Liver (tissue), 9 donors: ENCODE measurements around the gene HOXB2. TPM values are rescaled to one million over a fixed set of nuclear protein-coding genes. Genes with fewer than 3 reads are reported as not detected.

ENCODE experiments used
- DNase-seq: peaks from one replicate; pipeline ENCODE4 v3.0.0-alpha.2; 2017; ENCODE audit warnings: low spot score
- H3K27ac ChIP-seq, 2 donors: one replicate each; pipeline ENCODE4 v1.7.0; 2013; ENCODE audit warnings: inconsistent platforms in 2 of 2, low read length in 2 of 2, control low read depth in 1 of 2, low read depth in 1 of 2, mild to moderate bottlenecking in 1 of 2
- H3K27me3 ChIP-seq, 4 donors: one replicate each; pipeline versions ENCODE4 v1.6.1 to v1.7.0; 2013; ENCODE audit warnings: low read length in 3 of 4, inconsistent platforms in 1 of 4, mild to moderate bottlenecking in 1 of 4, moderate library complexity in 1 of 4; ENCODE audit not compliant: control insufficient read depth in 4 of 4, insufficient read depth in 4 of 4
- H3K36me3 ChIP-seq, 4 donors: one replicate each; pipeline versions ENCODE4 v1.6.1 to v1.7.0; 2013; ENCODE audit warnings: low read length in 3 of 4, mild to moderate bottlenecking in 3 of 4, low read depth in 1 of 4, moderate library complexity in 1 of 4; ENCODE audit not compliant: control insufficient read depth in 4 of 4, insufficient read depth in 3 of 4
- H3K4me1 ChIP-seq, 4 donors: one replicate each; pipeline versions ENCODE4 v1.6.1 to v1.7.0; 2013; ENCODE audit warnings: low read length in 3 of 4, mild to moderate bottlenecking in 3 of 4, moderate library complexity in 1 of 4; ENCODE audit not compliant: control insufficient read depth in 4 of 4, insufficient read depth in 4 of 4
- H3K4me3 ChIP-seq, 3 donors: one replicate each; pipeline versions ENCODE4 v1.6.1 to v1.7.0; 2013; ENCODE audit warnings: low read length in 3 of 3, control low read depth in 1 of 3, low read depth in 1 of 3, mild to moderate bottlenecking in 1 of 3
- H3K9ac ChIP-seq, 2 donors: one replicate each; pipeline ENCODE4 v1.7.0; 2013; ENCODE audit warnings: low read length in 2 of 2, mild to moderate bottlenecking in 2 of 2, moderate library complexity in 2 of 2, control low read depth in 1 of 2, low read depth in 1 of 2
- H3K9me3 ChIP-seq, 4 donors: one replicate each; pipeline versions ENCODE4 v1.6.1 to v1.7.0; 2013; ENCODE audit warnings: low read length in 3 of 4; ENCODE audit not compliant: control insufficient read depth in 4 of 4
- EGR1 ChIP-seq, 2 donors: IDR thresholded peaks; 2 replicates each; pipeline ENCODE4 v1.6.1; 2016 to 2018; ENCODE audit warnings: antibody characterized with exemption in 2 of 2, low read depth in 2 of 2
- FOXA2 ChIP-seq: IDR thresholded peaks from 2 replicates; pipeline ENCODE4 v1.6.1; 2016; ENCODE audit warnings: antibody characterized with exemption
- GABPA ChIP-seq, 2 donors: IDR thresholded peaks in 1 of 2; conservative IDR thresholded peaks in 1 of 2; 2 replicates each; pipeline ENCODE4 v1.6.1; 2016; ENCODE audit warnings: antibody characterized with exemption in 2 of 2, mild to moderate bottlenecking in 1 of 2, moderate library complexity in 1 of 2
- HNF4G ChIP-seq: IDR thresholded peaks from 2 replicates; pipeline ENCODE4 v1.6.1; 2016; ENCODE audit warnings: antibody characterized with exemption
- RXRA ChIP-seq, 2 donors: IDR thresholded peaks; 2 replicates each; pipeline ENCODE4 v1.6.1; 2017 to 2018; ENCODE audit warnings: antibody characterized with exemption in 2 of 2, mild to moderate bottlenecking in 1 of 2
- SP1 ChIP-seq: IDR thresholded peaks from 2 replicates; pipeline ENCODE4 v1.6.1; 2018; ENCODE audit warnings: antibody characterized with exemption, mild to moderate bottlenecking
- TAF1 ChIP-seq: conservative IDR thresholded peaks from 2 replicates; pipeline ENCODE4 v1.6.1; 2016; ENCODE audit warnings: antibody characterized with exemption, mild to moderate bottlenecking
- WGBS: extraction: QIAGEN DNeasy Blood & Tissue Kit; methylation state at CpG from one replicate; pipeline ENCODE4 v1.1.7; 2013; 5-methylcytosine and 5-hydroxymethylcytosine counted together
- polyA plus RNA-seq, 2 donors: library from polyadenylated mRNA; stranded (reverse) in 1 of 2; unstranded in 1 of 2; fragments of 200-250 nt in 1 of 2; fragments of >200 nt in 1 of 2; fragmentation: Nextera tagmentation in 1 of 2; extraction: Ambion mirVana in 1 of 2; gene quantifications; one replicate each; pipeline versions ENCODE4 v1.2.1 to v1.2.3, GENCODE V29; 2013 to 2015
- total RNA-seq, 2 donors: library from RNA; depleted of rRNA; stranded (reverse); fragments of >200 nt; gene quantifications; one replicate each; pipeline ENCODE4 v1.2.3, GENCODE V29; 2014
- TF ChIP-seq, protein P1 (sequence below): IDR thresholded peaks from 2 replicates; pipeline ENCODE4 v1.6.1; 2016; ENCODE audit warnings: antibody characterized with exemption
- TF ChIP-seq, protein P2 (sequence below): IDR thresholded peaks from 2 replicates; pipeline ENCODE4 v1.6.1; 2016; ENCODE audit warnings: antibody characterized with exemption
- TF ChIP-seq, protein P3 (sequence below): fragments of 150-350 bp; IDR thresholded peaks from 2 replicates; pipeline ENCODE4 v1.5.1; 2017; ENCODE audit warnings: improper control_type of control experiment, low read depth, low read length; ENCODE audit not compliant: missing input control
- donor health status: healthy.
- donor health status: healthy.
- donor health status: healthy.
- donor health status: healthy.
- donor health status: healthy.

The HOXB2 gene
- total and polyA plus RNA-seq, 4 donors = 0.67 to 2.5 (median 1.8) TPM

- Histone ChIP-seq H3K9ac (no peak overlapping the region), H3K36me3 (no peaks in the 10 kb centered on the region), H3K27me3 (peaks cover 0 to 32% (median 11%) of the 10 kb centered on the region in 4 donors), H3K4me3 (no peak overlapping the region), H3K9me3 (no peaks in the 10 kb centered on the region), H3K4me1 (peaks cover 0 to 3% (median 0%) of the 10 kb centered on the region in 4 donors), H3K27ac (peak overlapping the region; percentile 15 to 54)
- TF ChIP-seq RXRA (IDR thresholded peaks at IDR 0.05) (no peak), SP1 (no peak), HNF4G (no peak), EGR1 (IDR thresholded peaks at IDR 0.05; ENCODE audit: low read depth in 2 of 2) (no peak)
- TF ChIP-seq, protein P1, sequence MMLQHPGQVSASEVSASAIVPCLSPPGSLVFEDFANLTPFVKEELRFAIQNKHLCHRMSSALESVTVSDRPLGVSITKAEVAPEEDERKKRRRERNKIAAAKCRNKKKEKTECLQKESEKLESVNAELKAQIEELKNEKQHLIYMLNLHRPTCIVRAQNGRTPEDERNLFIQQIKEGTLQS = no peak
- TF ChIP-seq, protein P2, sequence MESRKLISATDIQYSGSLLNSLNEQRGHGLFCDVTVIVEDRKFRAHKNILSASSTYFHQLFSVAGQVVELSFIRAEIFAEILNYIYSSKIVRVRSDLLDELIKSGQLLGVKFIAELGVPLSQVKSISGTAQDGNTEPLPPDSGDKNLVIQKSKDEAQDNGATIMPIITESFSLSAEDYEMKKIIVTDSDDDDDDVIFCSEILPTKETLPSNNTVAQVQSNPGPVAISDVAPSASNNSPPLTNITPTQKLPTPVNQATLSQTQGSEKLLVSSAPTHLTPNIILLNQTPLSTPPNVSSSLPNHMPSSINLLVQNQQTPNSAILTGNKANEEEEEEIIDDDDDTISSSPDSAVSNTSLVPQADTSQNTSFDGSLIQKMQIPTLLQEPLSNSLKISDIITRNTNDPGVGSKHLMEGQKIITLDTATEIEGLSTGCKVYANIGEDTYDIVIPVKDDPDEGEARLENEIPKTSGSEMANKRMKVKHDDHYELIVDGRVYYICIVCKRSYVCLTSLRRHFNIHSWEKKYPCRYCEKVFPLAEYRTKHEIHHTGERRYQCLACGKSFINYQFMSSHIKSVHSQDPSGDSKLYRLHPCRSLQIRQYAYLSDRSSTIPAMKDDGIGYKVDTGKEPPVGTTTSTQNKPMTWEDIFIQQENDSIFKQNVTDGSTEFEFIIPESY = no peak
- TF ChIP-seq, protein P3, sequence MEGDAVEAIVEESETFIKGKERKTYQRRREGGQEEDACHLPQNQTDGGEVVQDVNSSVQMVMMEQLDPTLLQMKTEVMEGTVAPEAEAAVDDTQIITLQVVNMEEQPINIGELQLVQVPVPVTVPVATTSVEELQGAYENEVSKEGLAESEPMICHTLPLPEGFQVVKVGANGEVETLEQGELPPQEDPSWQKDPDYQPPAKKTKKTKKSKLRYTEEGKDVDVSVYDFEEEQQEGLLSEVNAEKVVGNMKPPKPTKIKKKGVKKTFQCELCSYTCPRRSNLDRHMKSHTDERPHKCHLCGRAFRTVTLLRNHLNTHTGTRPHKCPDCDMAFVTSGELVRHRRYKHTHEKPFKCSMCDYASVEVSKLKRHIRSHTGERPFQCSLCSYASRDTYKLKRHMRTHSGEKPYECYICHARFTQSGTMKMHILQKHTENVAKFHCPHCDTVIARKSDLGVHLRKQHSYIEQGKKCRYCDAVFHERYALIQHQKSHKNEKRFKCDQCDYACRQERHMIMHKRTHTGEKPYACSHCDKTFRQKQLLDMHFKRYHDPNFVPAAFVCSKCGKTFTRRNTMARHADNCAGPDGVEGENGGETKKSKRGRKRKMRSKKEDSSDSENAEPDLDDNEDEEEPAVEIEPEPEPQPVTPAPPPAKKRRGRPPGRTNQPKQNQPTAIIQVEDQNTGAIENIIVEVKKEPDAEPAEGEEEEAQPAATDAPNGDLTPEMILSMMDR = no peak
- no peak for DNase-seq
- 23% methylated on average over 26 of the region's 26 CpGs for WGBS
Observed at GRCh38 chr17:48571024-48571818, 26.3 kb upstream of the HOXB2 start.

DNA sequence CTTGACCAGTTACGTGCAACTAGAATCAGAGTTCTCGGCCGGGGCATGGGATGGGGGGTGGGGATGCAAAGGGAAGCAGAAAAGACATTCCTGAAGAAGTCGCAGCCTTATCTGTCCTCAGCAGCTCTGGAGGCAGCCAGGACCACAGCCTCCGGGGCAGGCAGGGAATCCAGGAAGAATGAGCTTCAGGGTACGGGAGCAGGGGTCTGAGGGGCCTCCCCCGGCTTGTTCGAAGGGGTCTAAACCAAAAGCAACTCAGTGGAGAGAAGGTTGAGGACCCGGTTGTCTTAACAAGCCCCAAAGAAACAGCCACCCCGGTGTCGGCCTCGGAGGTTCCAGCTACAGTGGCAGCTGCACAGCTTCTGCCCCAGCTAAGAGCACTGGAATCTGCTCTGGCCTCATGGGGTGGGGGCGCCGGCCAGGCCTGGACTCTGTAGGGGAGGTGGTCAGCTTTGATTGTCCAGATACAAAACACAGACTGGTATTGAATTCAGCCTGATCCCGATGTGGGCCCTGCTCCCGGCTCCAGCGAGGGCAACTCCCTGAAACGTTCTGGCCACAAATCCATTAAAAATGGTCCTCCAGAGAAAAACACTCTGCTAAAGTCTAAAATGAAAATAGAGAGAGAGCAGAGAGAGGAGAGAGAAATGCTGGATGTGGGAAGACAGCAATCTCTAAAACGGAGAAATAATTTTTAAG lies 25.6 kb upstream of the HOXB2 start:
- TF ChIP-seq GABPA (IDR thresholded peaks at IDR 0.05 in 1 of 2, conservative IDR thresholded peaks at IDR 0.05 in 1 of 2) (no peak), TAF1 (no peak)
- no peak for DNase-seq
- H3K4me3 ChIP-seq = no peak overlapping the region
- no peaks in the 10 kb centered on the region for H3K9me3 ChIP-seq
- H3K36me3 ChIP-seq = no peaks in the 10 kb centered on the region
- H3K9ac ChIP-seq = no peak overlapping the region
- H3K27me3 ChIP-seq = peaks cover 0 to 32% (median 11%) of the 10 kb centered on the region in 4 donors
- H3K27ac ChIP-seq = peak overlapping the region in 1 of 2 donors; percentile 1
- WGBS = 20% methylated on average over 19 of the region's 19 CpGs
- H3K4me1 ChIP-seq = no peaks in the 10 kb centered on the region

- Histone ChIP-seq H3K27ac (peak overlapping the region in 1 of 2 donors; percentile 1), H3K9ac (no peak overlapping the region), H3K4me3 (no peak overlapping the region), H3K9me3 (no peaks in the 10 kb centered on the region), H3K4me1 (no peaks in the 10 kb centered on the region), H3K36me3 (no peaks in the 10 kb centered on the region), H3K27me3 (peaks cover 0 to 38% (median 10%) of the 10 kb centered on the region in 4 donors)
- DNase-seq = no peak
- WGBS = 25% methylated on average over 6 of the region's 6 CpGs
- no peak for TF ChIP-seq GABPA (IDR thresholded peaks at IDR 0.05 in 1 of 2, conservative IDR thresholded peaks at IDR 0.05 in 1 of 2)
- no peak for TF ChIP-seq FOXA2
- no peak for TF ChIP-seq RXRA (IDR thresholded peaks at IDR 0.05)
- TF ChIP-seq, protein P1 = no peak
- TF ChIP-seq, protein P3 = no peak
- no peak for TF ChIP-seq SP1
Observed at GRCh38 chr17:48569674-48570324, 24.9 kb upstream of the HOXB2 start.
